Pancreas (tissue), 10 donors: Measurements from ENCODE around the gene GRK5. TPM values are rescaled to one million over a fixed set of nuclear protein-coding genes. Genes with fewer than 3 reads are reported as not detected.

ENCODE experiments used
- ATAC-seq, 4 donors: fragments of 200-7000 bp; cut with Tn5 transposase; one replicate each; pipeline versions ENCODE4 v1.8.0 to v1.9.1; 2020; ENCODE audit warnings: mild to moderate bottlenecking in 4 of 4, moderate library complexity in 4 of 4
- DNase-seq, 6 donors: peaks; one replicate each; pipeline ENCODE4 v3.0.0-alpha.2; 2020
- FAIRE-seq: peaks from 2 replicates; lab custom pipeline; 2012; peaks lifted over from hg19 to GRCh38; lab: Jason Lieb, UNC
- H3K27ac ChIP-seq, 4 donors: fragments of 200-600 bp; sonication (generic); 1 replicate in 3 of 4; 2 replicates in 1 of 4; pipeline versions ENCODE4 v1.5.0 to v1.8.0; 2020
- H3K27me3 ChIP-seq, 4 donors: fragments of 200-600 bp; one replicate each; pipeline ENCODE4 v1.8.0; 2021
- H3K36me3 ChIP-seq, 3 donors: fragments of 200-600 bp; sonication (generic) in 1 of 3; one replicate each; pipeline versions ENCODE4 v1.5.0 to v1.8.0; 2020 to 2021
- H3K4me1 ChIP-seq, 3 donors: fragments of 200-600 bp; one replicate each; pipeline ENCODE4 v1.8.0; 2021
- H3K4me3 ChIP-seq, 4 donors: fragments of 200-600 bp; sonication (generic) in 2 of 4; one replicate each; pipeline versions ENCODE4 v1.5.0 to v1.8.0; 2020 to 2021
- H3K9me3 ChIP-seq, 4 donors: fragments of 200-600 bp; one replicate each; pipeline ENCODE4 v1.8.0; 2021
- WGBS, 2 donors: extraction: QIAGEN DNeasy Blood & Tissue Kit; methylation state at CpG; one replicate each; pipeline ENCODE4 v1.1.7; 2013; 5-methylcytosine and 5-hydroxymethylcytosine counted together
- intact Hi-C, 3 donors: fragments of 100-400 bp; cut with DNase I; formaldehyde crosslinking; loops; one replicate each; pipeline versions ENCODE4 v1.11.1 to v1.14.2; 2022
- polyA plus RNA-seq, 2 donors: library from polyadenylated mRNA; stranded (reverse); fragments of 200-250 nt; gene quantifications; one replicate each; pipeline ENCODE4 v1.2.3, GENCODE V29; 2013
- total RNA-seq, 6 donors: library from RNA; stranded (reverse); fragmentation: NEBNext Ultra II Directional in 4 of 6; extraction: Animal tissue kit (Norgen Biotek cat#: 25700) in 4 of 6; gene quantifications; one replicate each; pipeline versions ENCODE4 v1.2.1 to v1.2.4, GENCODE V29; 2021 to 2023
- TF ChIP-seq, protein P1 (sequence below), 4 donors: fragments of 200-600 bp; sonication (generic) in 3 of 4; IDR thresholded peaks; one replicate each; pipeline versions ENCODE4 v1.5.0 to v1.8.0; 2021; ENCODE audit warnings: antibody characterized with exemption in 4 of 4
- donor health status: healthy with polysubstance abuse.
- donor health status: DM: no; HTN: no; CAD: no; lungs with moderate emphysema.
- donor health status: DM: no; HTN: no; CAD: no.
- donor health status: control.
- donor health status: control.
- donor health status: Bipolar disorder and iron deficiency.
- donor health status: DM: yes; HTN: yes; CAD: no.
- donor health status: DM: no; HTN: no; CAD: no.
- donor health status: DM: no; HTN: no; CAD: no.
- donor health status: DM: yes; HTN: yes; CAD: no.

Gene GRK5
- total and polyA plus RNA-seq, 8 donors, result 1.4 to 6.0 (median 2.5) TPM

DNA sequence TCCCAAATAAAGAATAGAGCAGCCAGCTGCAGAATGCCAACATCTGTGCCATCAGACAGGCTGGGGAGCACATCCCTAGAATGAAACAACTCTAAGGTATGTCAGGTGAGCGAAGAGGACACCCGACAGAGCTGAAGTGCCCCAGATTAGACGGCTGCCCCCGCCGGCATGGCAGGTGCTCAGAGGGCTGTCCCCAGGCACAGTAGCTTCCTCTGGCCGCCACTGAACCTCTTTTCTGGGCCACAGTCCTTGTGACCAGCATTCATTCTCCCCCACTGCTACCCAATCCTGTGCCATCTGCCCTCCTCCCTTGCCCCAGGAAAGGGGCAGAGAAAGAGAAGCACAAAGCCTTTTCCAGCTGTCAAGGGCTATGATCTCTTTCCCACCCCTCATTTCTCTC, 293.4 kb downstream of the GRK5 start:
- FAIRE-seq (no peak), ATAC-seq (no peak), DNase-seq (no peak)
- Histone ChIP-seq H3K4me3 (no peak overlapping the region), H3K27me3 (no peaks in the 10 kb centered on the region), H3K27ac (no peak overlapping the region), H3K36me3 (no peaks in the 10 kb centered on the region), H3K9me3 (no peaks in the 10 kb centered on the region), H3K4me1 (no peaks in the 10 kb centered on the region)
- intact Hi-C loops, result no loop called here
- TF ChIP-seq, protein P1, sequence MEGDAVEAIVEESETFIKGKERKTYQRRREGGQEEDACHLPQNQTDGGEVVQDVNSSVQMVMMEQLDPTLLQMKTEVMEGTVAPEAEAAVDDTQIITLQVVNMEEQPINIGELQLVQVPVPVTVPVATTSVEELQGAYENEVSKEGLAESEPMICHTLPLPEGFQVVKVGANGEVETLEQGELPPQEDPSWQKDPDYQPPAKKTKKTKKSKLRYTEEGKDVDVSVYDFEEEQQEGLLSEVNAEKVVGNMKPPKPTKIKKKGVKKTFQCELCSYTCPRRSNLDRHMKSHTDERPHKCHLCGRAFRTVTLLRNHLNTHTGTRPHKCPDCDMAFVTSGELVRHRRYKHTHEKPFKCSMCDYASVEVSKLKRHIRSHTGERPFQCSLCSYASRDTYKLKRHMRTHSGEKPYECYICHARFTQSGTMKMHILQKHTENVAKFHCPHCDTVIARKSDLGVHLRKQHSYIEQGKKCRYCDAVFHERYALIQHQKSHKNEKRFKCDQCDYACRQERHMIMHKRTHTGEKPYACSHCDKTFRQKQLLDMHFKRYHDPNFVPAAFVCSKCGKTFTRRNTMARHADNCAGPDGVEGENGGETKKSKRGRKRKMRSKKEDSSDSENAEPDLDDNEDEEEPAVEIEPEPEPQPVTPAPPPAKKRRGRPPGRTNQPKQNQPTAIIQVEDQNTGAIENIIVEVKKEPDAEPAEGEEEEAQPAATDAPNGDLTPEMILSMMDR (IDR thresholded peaks at IDR 0.05), result no peak
- 74 to 79% methylated on average over 5 to 6 of the region's 6 CpGs for WGBS, 2 donors

DNA sequence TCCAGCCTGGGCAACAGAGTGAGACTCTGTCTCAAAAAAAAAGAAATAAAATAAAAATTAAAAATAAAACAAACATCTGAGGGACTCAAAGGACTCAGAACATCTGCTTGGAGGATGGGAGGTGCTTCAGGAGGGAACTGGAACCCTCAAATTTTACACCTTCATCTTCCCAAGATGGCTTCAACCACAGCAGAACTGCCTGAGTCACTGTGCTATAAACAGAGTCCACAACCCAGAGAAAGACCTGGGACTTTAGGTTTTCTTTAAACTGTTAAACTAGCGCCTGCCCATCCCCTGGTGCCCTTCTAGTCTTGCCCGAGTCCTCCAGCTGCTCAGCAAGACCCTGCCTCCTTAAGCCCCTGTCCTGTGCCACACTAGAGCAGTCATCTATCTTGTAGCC, 294.3 kb downstream of the GRK5 start:
- Histone ChIP-seq H3K27me3 (no peaks in the 10 kb centered on the region), H3K36me3 (no peaks in the 10 kb centered on the region), H3K4me1 (no peaks in the 10 kb centered on the region), H3K4me3 (no peak overlapping the region), H3K27ac (no peak overlapping the region), H3K9me3 (no peaks in the 10 kb centered on the region)
- TF ChIP-seq, protein P1 (IDR thresholded peaks at IDR 0.05), result no peak
- intact Hi-C loops, result no loop called here
- WGBS, 2 donors, result 54 to 58% methylated on average over 2 of the region's 2 CpGs
- DNase-seq, result no peak
- ATAC-seq, result no peak
- FAIRE-seq, result no peak

DNA sequence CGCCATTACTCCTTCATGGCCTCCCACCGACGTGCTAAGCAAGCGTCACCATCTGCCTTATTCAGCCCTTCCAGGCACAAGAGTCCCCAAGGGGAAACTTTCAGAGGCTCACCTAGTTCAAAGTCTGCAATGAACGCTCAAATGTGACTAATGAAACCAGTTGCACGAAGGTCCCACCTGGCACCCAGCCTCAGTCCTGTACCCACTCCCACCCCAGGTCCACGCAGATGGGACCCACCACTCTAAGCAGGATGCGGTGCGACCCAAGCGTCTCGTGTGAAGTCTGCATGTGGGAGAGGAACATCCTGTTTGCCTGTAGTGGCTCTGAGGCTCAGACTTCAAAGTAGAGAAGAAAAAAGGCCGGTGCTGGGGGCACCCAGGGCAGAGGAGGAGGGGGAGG, 294.8 kb downstream of the GRK5 start:
- ATAC-seq (peak in 2 of 4 donors; percentile 15 to 17), DNase-seq (no peak), FAIRE-seq (no peak)
- Histone ChIP-seq H3K27ac (no peak overlapping the region), H3K36me3 (no peaks in the 10 kb centered on the region), H3K4me1 (no peaks in the 10 kb centered on the region), H3K4me3 (no peak overlapping the region), H3K9me3 (no peaks in the 10 kb centered on the region), H3K27me3 (no peaks in the 10 kb centered on the region)
- TF ChIP-seq, protein P1 (IDR thresholded peaks at IDR 0.05), result no peak
- 45 to 49% methylated on average over 12 of the region's 12 CpGs for WGBS, 2 donors
- intact Hi-C loops, result no loop called here

DNA sequence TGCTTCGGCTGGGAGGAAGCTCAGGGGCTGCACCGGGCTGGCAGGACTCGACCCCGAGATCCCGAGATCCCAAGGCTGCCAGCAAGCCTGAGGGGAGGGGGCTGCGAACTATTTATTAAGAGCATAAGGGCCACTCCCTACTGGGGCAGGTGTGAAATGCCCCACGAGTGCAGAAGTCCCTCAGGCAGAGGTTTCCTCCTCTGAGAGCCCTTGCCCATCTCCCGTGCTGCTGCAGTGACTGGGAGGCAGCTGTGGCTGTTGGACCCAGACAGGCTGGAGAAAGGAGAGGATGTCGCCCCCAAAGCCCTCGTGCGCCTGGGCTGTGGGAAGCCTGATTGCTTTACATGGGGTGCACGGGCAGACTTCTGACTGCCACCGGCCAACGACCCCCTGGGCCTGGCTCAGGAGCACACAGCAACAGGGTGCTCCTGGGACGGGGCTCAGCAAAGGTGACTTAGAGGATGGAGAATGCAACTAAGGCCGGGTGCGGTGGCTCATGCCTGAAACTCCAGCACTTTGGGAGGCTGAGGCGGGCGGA, 295.3 kb downstream of the GRK5 start:
- DNase-seq (no peak), FAIRE-seq (no peak), ATAC-seq (no peak)
- intact Hi-C loops, result no loop called here
- H3K27me3 ChIP-seq, result no peaks in the 10 kb centered on the region
- no peak overlapping the region for H3K27ac ChIP-seq
- TF ChIP-seq, protein P1 (IDR thresholded peaks at IDR 0.05), result no peak
- H3K4me3 ChIP-seq, result no peak overlapping the region
- WGBS, 2 donors, result 50 to 54% methylated on average over 19 of the region's 19 CpGs
- no peaks in the 10 kb centered on the region for H3K4me1 ChIP-seq
- no peaks in the 10 kb centered on the region for H3K9me3 ChIP-seq
- no peaks in the 10 kb centered on the region for H3K36me3 ChIP-seq

DNA sequence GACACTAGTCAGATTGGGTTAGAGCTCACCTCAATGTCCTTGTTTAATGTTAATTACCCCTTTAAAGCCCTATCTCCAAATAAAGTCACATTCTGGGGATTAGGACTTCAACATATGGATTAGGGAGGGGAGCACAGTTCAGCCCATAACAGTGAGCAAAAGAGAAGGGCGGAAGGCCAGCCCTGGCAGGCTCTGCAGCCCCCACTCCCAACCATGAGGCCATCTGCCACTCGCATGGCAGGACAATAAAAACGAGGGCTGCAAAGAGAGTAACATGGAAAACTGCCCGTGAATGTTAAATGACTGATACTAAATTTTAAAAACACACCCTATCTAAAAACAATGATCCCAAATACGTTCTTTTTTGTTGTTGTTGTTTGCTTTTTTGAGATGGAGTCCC, 296.4 kb downstream of the GRK5 start:
- DNase-seq, result no peak
- Histone ChIP-seq H3K4me1 (no peaks in the 10 kb centered on the region), H3K9me3 (no peaks in the 10 kb centered on the region), H3K4me3 (no peak overlapping the region), H3K27me3 (no peaks in the 10 kb centered on the region), H3K36me3 (no peaks in the 10 kb centered on the region), H3K27ac (no peak overlapping the region)
- intact Hi-C loops, result no loop called here
- no peak for FAIRE-seq
- 79 to 84% methylated on average over 5 of the region's 5 CpGs for WGBS, 2 donors
- no peak for ATAC-seq
- TF ChIP-seq, protein P1 (IDR thresholded peaks at IDR 0.05), result no peak
